Heart right ventricle (tissue), 16 donors: ENCODE results near the gene ARID2. TPM values are rescaled to one million over a fixed set of nuclear protein-coding genes. Genes with fewer than 3 reads are reported as not detected.

Experiments
- ATAC-seq, 8 donors: fragments of 200-7000 bp; cut with Tn5 transposase; one replicate each; pipeline ENCODE4 v1.9.1; 2020; ENCODE audit warnings: mild to moderate bottlenecking in 8 of 8, moderate library complexity in 8 of 8, moderate number of reproducible peaks in 1 of 8
- DNase-seq, 2 donors: peaks; one replicate each; pipeline ENCODE4 v3.0.0-alpha.2; 2020
- H3K27ac ChIP-seq, 10 donors: fragments of 200-600 bp; sonication (generic) in 2 of 10; one replicate each; pipeline versions ENCODE4 v1.5.0 to v1.8.0; 2020 to 2022; ENCODE audit warnings: mild to moderate bottlenecking in 3 of 10
- H3K27me3 ChIP-seq, 7 donors: fragments of 200-600 bp; one replicate each; pipeline ENCODE4 v1.8.0; 2021 to 2022; ENCODE audit warnings: mild to moderate bottlenecking in 2 of 7
- H3K36me3 ChIP-seq, 9 donors: fragments of 200-600 bp; sonication (generic) in 1 of 9; one replicate each; pipeline versions ENCODE4 v1.5.0 to v1.8.0; 2020 to 2022; ENCODE audit warnings: mild to moderate bottlenecking in 2 of 9
- H3K4me1 ChIP-seq, 9 donors: fragments of 200-600 bp; sonication (generic) in 1 of 9; one replicate each; pipeline versions ENCODE4 v1.5.0 to v1.8.0; 2020 to 2022; ENCODE audit warnings: mild to moderate bottlenecking in 4 of 9
- H3K4me3 ChIP-seq, 10 donors: fragments of 200-600 bp; sonication (generic) in 2 of 10; one replicate each; pipeline versions ENCODE4 v1.5.0 to v1.8.0; 2020 to 2022; ENCODE audit warnings: mild to moderate bottlenecking in 7 of 10, moderate library complexity in 2 of 10
- H3K9me3 ChIP-seq, 11 donors: fragments of 200-600 bp in 10 of 11; sonication (generic) in 2 of 11; one replicate each; pipeline versions ENCODE4 v1.5.0 to v1.8.0; 2013 to 2022; ENCODE audit warnings: mild to moderate bottlenecking in 2 of 11, control low read depth in 1 of 11, moderate library complexity in 1 of 11
- CTCF ChIP-seq, 9 donors: fragments of 200-600 bp; sonication (generic) in 2 of 9; IDR thresholded peaks; one replicate each; pipeline versions ENCODE4 v1.5.0 to v1.8.0; 2021 to 2022; ENCODE audit warnings: antibody characterized with exemption in 9 of 9, mild to moderate bottlenecking in 5 of 9, moderate library complexity in 1 of 9
- WGBS, 2 donors: extraction: QIAGEN DNeasy Blood & Tissue Kit; methylation state at CpG; one replicate each; pipeline ENCODE4 v1.1.7; 2013; ENCODE audit warnings: inconsistent platforms in 1 of 2; 5-methylcytosine and 5-hydroxymethylcytosine counted together
- intact Hi-C, 10 donors: fragments of 100-400 bp; cut with DNase I; formaldehyde crosslinking; loops; one replicate each; pipeline versions ENCODE4 v1.11.1 to v1.14.2; 2022
- polyA plus RNA-seq, 2 donors: library from polyadenylated mRNA; stranded (reverse); fragments of 200-250 nt; gene quantifications; one replicate each; pipeline ENCODE4 v1.2.3, GENCODE V29; 2013
- total RNA-seq, 10 donors: library from RNA; stranded (reverse); fragmentation: NEBNext Ultra II Directional in 3 of 10; extraction: Animal tissue kit (Norgen Biotek cat#: 25700) in 3 of 10; gene quantifications; one replicate each; pipeline versions ENCODE4 v1.2.1 to v1.2.4, GENCODE V29; 2021 to 2023
- donor health status: Arrhythmogenic right ventricular cardiomyopathy.
- donor health status: ischemic (EF 13 %, LVEDD 7.1; RV severe dilation, severe dysfunction).
- donor health status: healthy with polysubstance abuse.
- donor health status: DM: no; HTN: yes; CAD: no.
- donor health status: DM: no; HTN: no; CAD: no.
- donor health status: ischemic (EF 25% LVEDD 6.9; RV normal size, moderate dysfunction).
- donor health status: ischemic (EF 25% LVEDD 5.7; RV mildly dilated, moderate dysfunction).
- donor health status: healthy.
- donor health status: DM: yes; HTN: yes; CAD: no.
- donor health status: Ischemic cardiomyopathy.
- donor health status: ischemic (EF 35%, LVEDD 5.7; RV mildly dilated, moderate dysfunction).
- donor health status: nonischemic (EF 11% LVEDD 7.7; RV severe dilation, severe dysfunction).
- donor health status: DM: yes; HTN: yes; CAD: no.
- donor health status: PGD.
- donor health status: ischemic (EF 29% LVEDD 5.4; RV normal size, mild dysfunction).
- donor health status: nonischemic (EF 23%, LVEDD 6.1; RV moderate dilation, normal function).

ARID2 gene
- total and polyA plus RNA-seq, 12 donors = 3.0 to 28.8 (median 18.6) TPM

DNA sequence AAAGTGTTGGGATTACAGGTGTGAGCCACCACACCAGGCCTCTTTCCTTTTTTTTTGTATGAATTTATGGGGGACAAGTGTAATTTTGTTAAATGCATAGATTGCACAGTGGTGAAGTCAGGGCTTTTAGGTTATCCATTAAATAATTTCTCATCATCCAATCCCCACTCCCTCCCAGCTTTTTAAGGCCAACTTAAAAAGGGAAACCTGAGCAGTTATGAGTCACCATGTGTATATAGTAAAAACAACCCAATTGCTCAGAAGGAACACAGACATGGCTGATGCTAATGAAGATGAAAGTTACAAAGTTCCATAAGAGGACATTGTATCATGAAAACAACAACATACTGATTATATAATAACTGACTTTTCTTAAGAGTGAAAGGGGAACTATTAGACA lies 25.6 kb upstream of the ARID2 start:
- Histone ChIP-seq H3K27me3 (no peaks in the 10 kb centered on the region), H3K4me1 (peaks cover 0 to 30% (median 15%) of the 10 kb centered on the region in 9 donors), H3K36me3 (peaks cover 0 to 4% (median 0%) of the 10 kb centered on the region in 9 donors), H3K4me3 (no peak overlapping the region), H3K27ac (no peak overlapping the region), H3K9me3 (peaks cover 0 to 16% (median 7%) of the 10 kb centered on the region in 11 donors)
- no peak for TF ChIP-seq CTCF (IDR thresholded peaks at IDR 0.05)
- intact Hi-C loops = loop anchor here in 1 of 10 donors (2.0 kb wide), 1 partner anchor 31 kb away; no protein-coding TSS in a partner anchor
- ATAC-seq = no peak
- no peak for DNase-seq

DNA sequence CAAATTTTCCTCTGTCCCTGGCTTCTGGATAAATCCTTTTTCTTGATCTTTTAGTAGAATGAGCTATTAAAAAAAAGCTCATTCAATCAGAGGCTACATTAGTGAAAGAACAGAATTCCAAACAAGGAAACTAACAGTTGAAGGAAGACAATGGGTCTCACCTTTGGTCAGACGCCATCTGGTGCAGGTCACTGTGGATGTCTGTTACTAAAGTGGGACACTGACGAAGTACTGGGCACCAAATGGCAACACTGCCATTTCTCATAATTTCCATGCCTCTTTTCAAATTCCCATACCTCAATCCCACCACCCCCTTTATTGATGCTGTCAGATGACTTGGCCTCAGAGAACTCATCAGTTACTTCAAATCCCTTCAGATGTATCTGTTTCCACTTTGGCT lies 24.5 kb upstream of the ARID2 start:
- peak overlapping the region in 6 of 10 donors; percentile 23 to 67 (median 54) for H3K27ac ChIP-seq

DNA sequence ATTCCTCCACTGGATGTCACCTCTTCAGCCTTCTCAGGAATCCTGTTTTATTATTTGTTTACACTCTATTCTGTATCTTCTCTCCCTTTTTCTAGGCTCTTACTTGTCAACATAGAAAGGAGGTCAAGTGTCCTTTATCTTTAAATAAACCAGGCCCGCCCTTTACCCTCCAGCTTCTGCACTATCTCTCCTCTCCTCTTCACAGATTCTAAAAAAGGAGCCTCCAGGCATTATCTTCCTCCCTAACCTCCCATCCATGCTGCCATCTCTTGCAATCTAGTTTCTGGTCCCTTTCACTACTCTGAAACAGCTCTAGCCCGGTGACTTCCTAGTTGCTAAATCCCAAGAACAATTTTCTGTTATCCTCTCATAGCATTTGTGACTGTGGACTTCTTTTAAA lies 24.1 kb upstream of the ARID2 start:
- peak in 4 of 8 donors; percentile 53 to 84 (median 72) for ATAC-seq

More for the DNA sequence above, 24.5 kb upstream of the ARID2 start:
- Histone ChIP-seq H3K4me1 (peaks cover 0 to 39% (median 15%) of the 10 kb centered on the region in 9 donors), H3K36me3 (peaks cover 0 to 4% (median 0%) of the 10 kb centered on the region in 9 donors), H3K9me3 (peaks cover 0 to 16% (median 7%) of the 10 kb centered on the region in 11 donors), H3K4me3 (no peak overlapping the region), H3K27me3 (no peaks in the 10 kb centered on the region)
- ATAC-seq (peak in 4 of 8 donors; percentile 46 to 77 (median 66)), DNase-seq (peak in 1 of 2 donors; percentile 12)
- WGBS, 2 donors = 75% methylated on average over 2 of the region's 2 CpGs
- TF ChIP-seq CTCF (IDR thresholded peaks at IDR 0.05) = no peak
- intact Hi-C loops = loop anchor here in 1 of 10 donors (2.0 kb wide), 1 partner anchor 32 kb away; no protein-coding TSS in a partner anchor

GRCh38 chr12:45707241-45707857 lies 22.2 kb upstream of the ARID2 start:
- Histone ChIP-seq H3K4me3 (no peak overlapping the region), H3K27me3 (no peaks in the 10 kb centered on the region), H3K36me3 (no peaks in the 10 kb centered on the region), H3K27ac (no peak overlapping the region), H3K4me1 (peaks cover 0 to 42% (median 15%) of the 10 kb centered on the region in 9 donors), H3K9me3 (no peaks in the 10 kb centered on the region)
- no peak for DNase-seq
- no peak for TF ChIP-seq CTCF (IDR thresholded peaks at IDR 0.05)
- WGBS, 2 donors = 91 to 93% methylated on average over 10 of the region's 10 CpGs
- ATAC-seq = no peak
- intact Hi-C loops = no loop called here

More for the DNA sequence above, 24.1 kb upstream of the ARID2 start:
- WGBS, 2 donors = 35 to 55% methylated on average over 2 of the region's 2 CpGs
- Histone ChIP-seq H3K4me1 (peaks cover 0 to 43% (median 15%) of the 10 kb centered on the region in 9 donors), H3K4me3 (no peak overlapping the region), H3K36me3 (peaks cover 0 to 4% (median 0%) of the 10 kb centered on the region in 9 donors), H3K9me3 (peaks cover 0 to 16% (median 7%) of the 10 kb centered on the region in 11 donors), H3K27me3 (no peaks in the 10 kb centered on the region), H3K27ac (peak overlapping the region in 6 of 10 donors; percentile 23 to 67 (median 54))
- TF ChIP-seq CTCF (IDR thresholded peaks at IDR 0.05) = no peak
- no peak for DNase-seq
- intact Hi-C loops = loop anchor here in 1 of 10 donors (2.0 kb wide), 1 partner anchor 33 kb away; no protein-coding TSS in a partner anchor
